ENCODE results near the gene VOPP1. TPM values are rescaled to one million over a fixed set of nuclear protein-coding genes. Genes with fewer than 3 reads are reported as not detected.

The VOPP1 gene
- total RNA-seq, 1 experiment from 2014 or later: 63.9 TPM

DNA sequence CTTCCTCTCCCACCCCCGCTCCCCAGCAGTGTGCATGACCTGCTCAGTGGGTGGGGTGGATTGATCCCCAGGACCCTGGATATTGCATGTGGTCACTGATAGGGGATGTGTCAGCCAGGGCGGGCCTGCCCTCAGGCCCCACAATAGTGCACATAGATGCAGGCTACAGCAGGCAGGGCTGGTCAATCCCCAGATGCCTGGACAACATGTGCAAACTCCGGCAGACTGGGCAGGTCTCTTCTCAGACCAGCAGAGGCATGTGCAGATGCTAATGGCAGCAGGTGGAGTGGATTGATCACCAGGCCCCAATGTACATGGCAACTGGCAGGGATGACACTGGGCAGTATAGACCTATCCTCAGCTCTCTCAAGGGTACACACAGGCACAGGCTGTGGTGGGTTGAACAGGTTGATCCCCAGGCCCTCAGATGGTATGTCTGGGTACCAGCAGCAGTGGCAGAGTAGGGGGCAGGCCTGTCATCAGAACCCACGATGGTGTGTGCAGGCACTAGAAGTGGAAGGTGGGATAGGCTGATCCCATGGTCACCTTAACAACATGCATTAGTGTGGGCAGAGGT, 108.5 kb downstream of the VOPP1 start:
- Mint-ChIP-seq H3K9me3 (peaks cover 88% of the 10 kb centered on the region), H3K4me1 (no peaks in the 10 kb centered on the region), H3K36me3 (peaks cover 87% of the 10 kb centered on the region), H3K4me3 (no peak overlapping the region), H3K27me3 (ENCODE audit: low read depth) (peaks cover 23% of the 10 kb centered on the region), H3K27ac (no peak overlapping the region)
- TF ChIP-seq TEAD1 (CRISPR knock-in tag; IDR thresholded peaks at IDR 0.05): no peak
- TF ChIP-seq ZNF396 (CRISPR knock-in tag; IDR thresholded peaks at IDR 0.05; ENCODE audit: borderline replicate concordance): no peak
- TF ChIP-seq ZNF671 (CRISPR knock-in tag; IDR thresholded peaks at IDR 0.05): no peak
- no peak for TF ChIP-seq ZNF263 (CRISPR knock-in tag; IDR thresholded peaks at IDR 0.05; ENCODE audit: low read depth)
- no peak for TF ChIP-seq ZNF219 (CRISPR knock-in tag; IDR thresholded peaks at IDR 0.05; ENCODE audit: borderline replicate concordance)
- TF ChIP-seq, protein P1, sequence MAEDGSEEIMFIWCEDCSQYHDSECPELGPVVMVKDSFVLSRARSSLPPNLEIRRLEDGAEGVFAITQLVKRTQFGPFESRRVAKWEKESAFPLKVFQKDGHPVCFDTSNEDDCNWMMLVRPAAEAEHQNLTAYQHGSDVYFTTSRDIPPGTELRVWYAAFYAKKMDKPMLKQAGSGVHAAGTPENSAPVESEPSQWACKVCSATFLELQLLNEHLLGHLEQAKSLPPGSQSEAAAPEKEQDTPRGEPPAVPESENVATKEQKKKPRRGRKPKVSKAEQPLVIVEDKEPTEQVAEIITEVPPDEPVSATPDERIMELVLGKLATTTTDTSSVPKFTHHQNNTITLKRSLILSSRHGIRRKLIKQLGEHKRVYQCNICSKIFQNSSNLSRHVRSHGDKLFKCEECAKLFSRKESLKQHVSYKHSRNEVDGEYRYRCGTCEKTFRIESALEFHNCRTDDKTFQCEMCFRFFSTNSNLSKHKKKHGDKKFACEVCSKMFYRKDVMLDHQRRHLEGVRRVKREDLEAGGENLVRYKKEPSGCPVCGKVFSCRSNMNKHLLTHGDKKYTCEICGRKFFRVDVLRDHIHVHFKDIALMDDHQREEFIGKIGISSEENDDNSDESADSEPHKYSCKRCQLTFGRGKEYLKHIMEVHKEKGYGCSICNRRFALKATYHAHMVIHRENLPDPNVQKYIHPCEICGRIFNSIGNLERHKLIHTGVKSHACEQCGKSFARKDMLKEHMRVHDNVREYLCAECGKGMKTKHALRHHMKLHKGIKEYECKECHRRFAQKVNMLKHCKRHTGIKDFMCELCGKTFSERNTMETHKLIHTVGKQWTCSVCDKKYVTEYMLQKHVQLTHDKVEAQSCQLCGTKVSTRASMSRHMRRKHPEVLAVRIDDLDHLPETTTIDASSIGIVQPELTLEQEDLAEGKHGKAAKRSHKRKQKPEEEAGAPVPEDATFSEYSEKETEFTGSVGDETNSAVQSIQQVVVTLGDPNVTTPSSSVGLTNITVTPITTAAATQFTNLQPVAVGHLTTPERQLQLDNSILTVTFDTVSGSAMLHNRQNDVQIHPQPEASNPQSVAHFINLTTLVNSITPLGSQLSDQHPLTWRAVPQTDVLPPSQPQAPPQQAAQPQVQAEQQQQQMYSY (CRISPR knock-in tag; IDR thresholded peaks at IDR 0.05): no peak
- no peak for TF ChIP-seq GRHL2 (CRISPR knock-in tag; IDR thresholded peaks at IDR 0.05; ENCODE audit: insufficient replicate concordance, severe bottlenecking)
- TF ChIP-seq ZBTB21 (CRISPR knock-in tag; IDR thresholded peaks at IDR 0.05; ENCODE audit: borderline replicate concordance): no peak
- TF ChIP-seq, protein P2, sequence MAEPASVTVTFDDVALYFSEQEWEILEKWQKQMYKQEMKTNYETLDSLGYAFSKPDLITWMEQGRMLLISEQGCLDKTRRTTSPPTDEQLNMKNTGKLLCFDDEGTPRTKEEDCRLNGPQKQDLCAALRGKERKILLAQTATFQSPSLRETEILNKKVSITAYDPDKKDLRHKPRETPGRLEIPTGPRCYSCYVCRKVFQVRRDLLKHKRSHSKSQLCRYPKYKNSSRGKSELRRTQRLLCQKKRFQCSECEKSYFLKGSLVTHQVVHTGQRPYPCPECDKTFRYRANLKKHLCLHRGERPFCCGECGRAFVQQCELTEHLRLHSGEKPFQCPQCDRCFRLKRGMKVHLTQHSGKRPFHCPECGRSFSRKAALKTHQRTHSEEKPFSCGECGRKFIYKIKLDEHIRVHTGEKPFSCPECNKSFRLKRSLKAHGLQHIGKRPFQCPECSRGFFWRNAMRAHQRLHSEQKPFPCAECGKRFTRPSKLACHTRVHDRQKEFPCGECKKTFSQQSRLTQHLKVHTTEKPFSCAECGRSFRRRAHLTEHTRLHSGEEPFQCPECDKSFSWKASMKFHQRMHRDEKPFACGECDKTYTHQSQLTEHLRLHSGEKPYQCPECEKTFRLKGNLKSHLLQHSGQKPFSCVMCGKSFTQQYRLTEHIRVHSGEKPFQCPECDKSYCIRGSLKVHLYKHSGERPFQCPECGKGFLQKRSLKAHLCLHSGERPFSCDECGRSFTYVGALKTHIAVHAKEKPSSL (CRISPR knock-in tag; conservative IDR thresholded peaks at IDR 0.05): no peak
- TF ChIP-seq, protein P3, sequence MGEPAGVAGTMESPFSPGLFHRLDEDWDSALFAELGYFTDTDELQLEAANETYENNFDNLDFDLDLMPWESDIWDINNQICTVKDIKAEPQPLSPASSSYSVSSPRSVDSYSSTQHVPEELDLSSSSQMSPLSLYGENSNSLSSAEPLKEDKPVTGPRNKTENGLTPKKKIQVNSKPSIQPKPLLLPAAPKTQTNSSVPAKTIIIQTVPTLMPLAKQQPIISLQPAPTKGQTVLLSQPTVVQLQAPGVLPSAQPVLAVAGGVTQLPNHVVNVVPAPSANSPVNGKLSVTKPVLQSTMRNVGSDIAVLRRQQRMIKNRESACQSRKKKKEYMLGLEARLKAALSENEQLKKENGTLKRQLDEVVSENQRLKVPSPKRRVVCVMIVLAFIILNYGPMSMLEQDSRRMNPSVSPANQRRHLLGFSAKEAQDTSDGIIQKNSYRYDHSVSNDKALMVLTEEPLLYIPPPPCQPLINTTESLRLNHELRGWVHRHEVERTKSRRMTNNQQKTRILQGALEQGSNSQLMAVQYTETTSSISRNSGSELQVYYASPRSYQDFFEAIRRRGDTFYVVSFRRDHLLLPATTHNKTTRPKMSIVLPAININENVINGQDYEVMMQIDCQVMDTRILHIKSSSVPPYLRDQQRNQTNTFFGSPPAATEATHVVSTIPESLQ (CRISPR knock-in tag; IDR thresholded peaks at IDR 0.05): no peak
- TF ChIP-seq, protein P4, sequence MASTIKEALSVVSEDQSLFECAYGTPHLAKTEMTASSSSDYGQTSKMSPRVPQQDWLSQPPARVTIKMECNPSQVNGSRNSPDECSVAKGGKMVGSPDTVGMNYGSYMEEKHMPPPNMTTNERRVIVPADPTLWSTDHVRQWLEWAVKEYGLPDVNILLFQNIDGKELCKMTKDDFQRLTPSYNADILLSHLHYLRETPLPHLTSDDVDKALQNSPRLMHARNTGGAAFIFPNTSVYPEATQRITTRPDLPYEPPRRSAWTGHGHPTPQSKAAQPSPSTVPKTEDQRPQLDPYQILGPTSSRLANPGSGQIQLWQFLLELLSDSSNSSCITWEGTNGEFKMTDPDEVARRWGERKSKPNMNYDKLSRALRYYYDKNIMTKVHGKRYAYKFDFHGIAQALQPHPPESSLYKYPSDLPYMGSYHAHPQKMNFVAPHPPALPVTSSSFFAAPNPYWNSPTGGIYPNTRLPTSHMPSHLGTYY (CRISPR knock-in tag; IDR thresholded peaks at IDR 0.05): no peak
- TF ChIP-seq, protein P5, sequence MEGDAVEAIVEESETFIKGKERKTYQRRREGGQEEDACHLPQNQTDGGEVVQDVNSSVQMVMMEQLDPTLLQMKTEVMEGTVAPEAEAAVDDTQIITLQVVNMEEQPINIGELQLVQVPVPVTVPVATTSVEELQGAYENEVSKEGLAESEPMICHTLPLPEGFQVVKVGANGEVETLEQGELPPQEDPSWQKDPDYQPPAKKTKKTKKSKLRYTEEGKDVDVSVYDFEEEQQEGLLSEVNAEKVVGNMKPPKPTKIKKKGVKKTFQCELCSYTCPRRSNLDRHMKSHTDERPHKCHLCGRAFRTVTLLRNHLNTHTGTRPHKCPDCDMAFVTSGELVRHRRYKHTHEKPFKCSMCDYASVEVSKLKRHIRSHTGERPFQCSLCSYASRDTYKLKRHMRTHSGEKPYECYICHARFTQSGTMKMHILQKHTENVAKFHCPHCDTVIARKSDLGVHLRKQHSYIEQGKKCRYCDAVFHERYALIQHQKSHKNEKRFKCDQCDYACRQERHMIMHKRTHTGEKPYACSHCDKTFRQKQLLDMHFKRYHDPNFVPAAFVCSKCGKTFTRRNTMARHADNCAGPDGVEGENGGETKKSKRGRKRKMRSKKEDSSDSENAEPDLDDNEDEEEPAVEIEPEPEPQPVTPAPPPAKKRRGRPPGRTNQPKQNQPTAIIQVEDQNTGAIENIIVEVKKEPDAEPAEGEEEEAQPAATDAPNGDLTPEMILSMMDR (IDR thresholded peaks at IDR 0.05): no peak
- TF ChIP-seq, protein P6, sequence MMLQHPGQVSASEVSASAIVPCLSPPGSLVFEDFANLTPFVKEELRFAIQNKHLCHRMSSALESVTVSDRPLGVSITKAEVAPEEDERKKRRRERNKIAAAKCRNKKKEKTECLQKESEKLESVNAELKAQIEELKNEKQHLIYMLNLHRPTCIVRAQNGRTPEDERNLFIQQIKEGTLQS (CRISPR knock-in tag; conservative IDR thresholded peaks at IDR 0.05): no peak
- no peak for DNase-seq (ENCODE audit: low spot score)
- ChIA-PET POLR2A (no interaction called here), CTCF (no interaction called here)
- ATAC-seq: no peak

DNA sequence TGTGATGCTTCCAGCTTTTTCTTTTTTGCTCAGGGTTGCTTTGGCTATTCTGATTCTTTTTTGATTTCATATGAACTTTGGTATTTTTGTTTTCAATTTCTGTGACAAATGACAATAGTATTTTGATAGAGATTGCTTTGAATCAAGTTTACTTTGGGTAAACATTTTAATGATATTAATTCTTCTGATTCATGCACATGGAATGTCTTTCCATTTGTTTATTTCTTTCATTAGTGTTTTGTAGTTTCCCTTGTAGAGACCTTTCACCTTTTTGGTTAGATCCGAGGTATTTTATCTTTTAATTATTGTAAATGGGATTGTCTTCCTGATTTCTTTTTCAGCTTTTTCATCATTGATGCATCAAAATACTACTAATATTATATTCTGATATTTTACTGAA, 114.0 kb downstream of the VOPP1 start:
- POLR2A ChIA-PET: no interaction called here
- no peak overlapping the region for H3K4me3 Mint-ChIP-seq
- no peak for ATAC-seq
- CTCF ChIA-PET: no interaction called here
- peaks cover 32% of the 10 kb centered on the region for H3K27me3 Mint-ChIP-seq (ENCODE audit: low read depth)
- H3K9me3 Mint-ChIP-seq: peaks cover 73% of the 10 kb centered on the region
- no peak overlapping the region for H3K27ac Mint-ChIP-seq
- peaks cover 47% of the 10 kb centered on the region for H3K36me3 Mint-ChIP-seq
- H3K4me1 Mint-ChIP-seq: no peaks in the 10 kb centered on the region
- no peak for DNase-seq (ENCODE audit: low spot score)
- no peak for TF ChIP-seq NR1H2 (CRISPR knock-in tag; IDR thresholded peaks at IDR 0.05)
- TF ChIP-seq, protein P7, sequence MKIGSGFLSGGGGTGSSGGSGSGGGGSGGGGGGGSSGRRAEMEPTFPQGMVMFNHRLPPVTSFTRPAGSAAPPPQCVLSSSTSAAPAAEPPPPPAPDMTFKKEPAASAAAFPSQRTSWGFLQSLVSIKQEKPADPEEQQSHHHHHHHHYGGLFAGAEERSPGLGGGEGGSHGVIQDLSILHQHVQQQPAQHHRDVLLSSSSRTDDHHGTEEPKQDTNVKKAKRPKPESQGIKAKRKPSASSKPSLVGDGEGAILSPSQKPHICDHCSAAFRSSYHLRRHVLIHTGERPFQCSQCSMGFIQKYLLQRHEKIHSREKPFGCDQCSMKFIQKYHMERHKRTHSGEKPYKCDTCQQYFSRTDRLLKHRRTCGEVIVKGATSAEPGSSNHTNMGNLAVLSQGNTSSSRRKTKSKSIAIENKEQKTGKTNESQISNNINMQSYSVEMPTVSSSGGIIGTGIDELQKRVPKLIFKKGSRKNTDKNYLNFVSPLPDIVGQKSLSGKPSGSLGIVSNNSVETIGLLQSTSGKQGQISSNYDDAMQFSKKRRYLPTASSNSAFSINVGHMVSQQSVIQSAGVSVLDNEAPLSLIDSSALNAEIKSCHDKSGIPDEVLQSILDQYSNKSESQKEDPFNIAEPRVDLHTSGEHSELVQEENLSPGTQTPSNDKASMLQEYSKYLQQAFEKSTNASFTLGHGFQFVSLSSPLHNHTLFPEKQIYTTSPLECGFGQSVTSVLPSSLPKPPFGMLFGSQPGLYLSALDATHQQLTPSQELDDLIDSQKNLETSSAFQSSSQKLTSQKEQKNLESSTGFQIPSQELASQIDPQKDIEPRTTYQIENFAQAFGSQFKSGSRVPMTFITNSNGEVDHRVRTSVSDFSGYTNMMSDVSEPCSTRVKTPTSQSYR (CRISPR knock-in tag; IDR thresholded peaks at IDR 0.05): no peak
- no peak for TF ChIP-seq ZNF416 (CRISPR knock-in tag; IDR thresholded peaks at IDR 0.05)
- no peak for TF ChIP-seq HMGA2 (CRISPR knock-in tag; IDR thresholded peaks at IDR 0.05)
- no peak for TF ChIP-seq FOXK1 (CRISPR knock-in tag; IDR thresholded peaks at IDR 0.05)

Measured in WTC11 (cell line).